BLaER1 treated with 17β-estradiol and CSF1 and Interleukin-3, amounts not matched to agents 10 nM and 100 nM (cell line): ENCODE measurements around the gene ILRUN.
"Not testable (repeated sequence)": the region's sequence is repeated elsewhere in the genome, so short reads cannot be mapped to it uniquely, and the experiment has no call there.

Experiments used
- H3K27ac ChIP-seq, 11 experiments: shearing (Covaris generic); formaldehyde crosslinking; 2 replicates each; pipeline ENCODE4 v1.8.1; 2022
- H3K27me3 ChIP-seq, 11 experiments: shearing (Covaris generic); formaldehyde crosslinking; 2 replicates each; pipeline ENCODE4 v1.8.1; 2022
- H3K36me3 ChIP-seq, 11 experiments: shearing (Covaris generic); formaldehyde crosslinking; 2 replicates each; pipeline ENCODE4 v1.8.1; 2022
- H3K4me1 ChIP-seq, 10 experiments: shearing (Covaris generic); formaldehyde crosslinking; 2 replicates each; pipeline ENCODE4 v1.8.1; 2022
- H3K4me2 ChIP-seq, 11 experiments: shearing (Covaris generic); formaldehyde crosslinking; 2 replicates each; pipeline ENCODE4 v1.8.1; 2022
- H3K4me3 ChIP-seq, 10 experiments: shearing (Covaris generic); formaldehyde crosslinking; 2 replicates each; pipeline ENCODE4 v1.8.1; 2022
- H3K9ac ChIP-seq, 11 experiments: shearing (Covaris generic); formaldehyde crosslinking; 2 replicates each; pipeline ENCODE4 v1.8.1; 2022
- H3K9me3 ChIP-seq, 11 experiments: shearing (Covaris generic); formaldehyde crosslinking; replicated peaks in 1 of 11; 2 replicates each; pipeline ENCODE4 v1.8.1; 2022
- H4K20me1 ChIP-seq, 11 experiments: shearing (Covaris generic); formaldehyde crosslinking; 2 replicates each; pipeline ENCODE4 v1.8.1; 2022
- Cebpa-rat ChIP-seq, 11 experiments: shearing (Covaris generic); IDR thresholded peaks; 2 replicates each; pipeline ENCODE4 v1.8.1; 2022

Gene ILRUN

DNA sequence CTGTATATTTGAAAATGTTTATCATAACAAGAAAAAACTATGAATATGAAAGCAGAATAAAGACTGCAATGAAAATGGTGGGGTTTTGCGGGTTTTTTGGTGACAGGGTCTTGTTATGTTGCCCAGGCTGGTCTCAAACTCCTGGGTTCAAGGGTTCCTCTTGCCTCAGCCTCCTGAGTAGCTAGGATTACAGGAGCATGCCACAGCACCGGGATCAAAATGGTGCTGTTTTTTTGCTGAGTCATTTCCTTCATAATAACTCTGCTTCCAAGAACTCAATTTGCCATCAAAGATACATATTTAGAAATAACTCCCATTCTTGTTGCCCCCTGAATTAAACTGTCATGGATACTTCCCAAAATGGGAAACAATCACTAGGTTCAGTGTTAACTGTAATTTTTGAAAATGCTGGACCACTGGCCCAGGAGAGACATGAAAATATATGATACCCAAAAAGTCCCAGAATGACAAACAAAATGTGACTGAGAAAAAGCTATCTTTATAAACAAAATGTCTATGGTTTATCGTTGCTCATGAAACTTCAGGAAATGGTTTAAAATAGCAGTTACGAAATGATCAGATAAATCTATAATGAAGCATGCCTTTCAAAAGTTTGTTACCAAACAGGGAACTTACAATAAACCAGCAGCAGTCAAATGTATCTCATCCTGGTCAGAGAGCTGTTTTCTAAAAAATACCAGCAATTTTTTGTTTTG, 32.2 kb downstream of the ILRUN start:
- peak overlapping the region; percentile 66 to 85 (median 79); a peak in 21 of 22 replicates for H3K27ac ChIP-seq
- peak overlapping the region; percentile 4 to 69 (median 30); a peak in 15 of 22 replicates for H3K9ac ChIP-seq
- peaks cover 0 to 11% (median 0%) of the 10 kb centered on the region in 11 experiments; a peak in 2 of 22 replicates for H3K9me3 ChIP-seq
- peaks cover 14 to 86% (median 38%) of the 10 kb centered on the region in 10 experiments for H3K4me1 ChIP-seq
- H3K4me3 ChIP-seq, result peak overlapping the region in 4 of 10 experiments; percentile 13 to 39 (median 14); a peak in 6 of 20 replicates
- peak overlapping the region; percentile 18 to 96 (median 75) for H3K4me2 ChIP-seq
- no peaks in the 10 kb centered on the region for H3K27me3 ChIP-seq
- TF ChIP-seq Cebpa-rat (IDR thresholded peaks at IDR 0.05), result no peak
- H4K20me1 ChIP-seq, result peaks cover 0 to 41% (median 8%) of the 10 kb centered on the region in 11 experiments; a peak in 7 of 22 replicates
- peaks cover 0 to 18% (median 4%) of the 10 kb centered on the region in 11 experiments; a peak in 6 of 22 replicates for H3K36me3 ChIP-seq

DNA sequence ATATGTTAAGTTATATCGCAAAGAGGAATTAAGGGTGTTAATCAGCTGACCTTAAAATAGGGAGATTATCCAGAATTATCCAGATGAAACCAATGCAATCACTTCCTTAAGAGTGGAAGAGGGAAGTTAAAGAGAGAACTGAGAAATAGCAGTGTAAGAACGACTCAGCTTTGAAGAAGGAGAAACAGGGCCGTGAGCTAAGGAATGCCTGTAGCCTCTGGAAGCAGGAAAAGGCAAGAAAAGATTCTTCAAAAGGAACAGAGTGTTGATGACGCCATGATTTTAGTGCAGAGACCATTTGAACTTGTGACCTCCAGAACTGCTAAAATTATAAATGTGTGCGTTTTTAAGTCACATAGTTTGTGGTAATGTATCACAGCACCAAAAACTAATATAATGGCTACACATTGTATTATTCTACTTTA, 32.7 kb downstream of the ILRUN start:
- H4K20me1 ChIP-seq, result peaks cover 0 to 39% (median 4%) of the 10 kb centered on the region in 11 experiments; a peak in 7 of 22 replicates
- H3K27me3 ChIP-seq, result no peaks in the 10 kb centered on the region
- no peak for TF ChIP-seq Cebpa-rat (IDR thresholded peaks at IDR 0.05)
- peaks cover 0 to 15% (median 4%) of the 10 kb centered on the region in 11 experiments; a peak in 5 of 22 replicates for H3K36me3 ChIP-seq
- peak overlapping the region in 7 of 11 experiments; percentile 8 to 69 (median 49); a peak in 11 of 22 replicates for H3K9ac ChIP-seq
- peaks cover 15 to 91% (median 42%) of the 10 kb centered on the region in 10 experiments for H3K4me1 ChIP-seq
- peak overlapping the region in 9 of 11 experiments; percentile 55 to 96 (median 76); a peak in 18 of 22 replicates for H3K4me2 ChIP-seq
- H3K4me3 ChIP-seq, result peak overlapping the region in 3 of 10 experiments; percentile 13 to 36 (median 13); a peak in 3 of 20 replicates
- H3K9me3 ChIP-seq, result peaks cover 0 to 11% (median 0%) of the 10 kb centered on the region in 11 experiments; a peak in 2 of 22 replicates
- peak overlapping the region; percentile 66 to 85 (median 79); a peak in 21 of 22 replicates for H3K27ac ChIP-seq

DNA sequence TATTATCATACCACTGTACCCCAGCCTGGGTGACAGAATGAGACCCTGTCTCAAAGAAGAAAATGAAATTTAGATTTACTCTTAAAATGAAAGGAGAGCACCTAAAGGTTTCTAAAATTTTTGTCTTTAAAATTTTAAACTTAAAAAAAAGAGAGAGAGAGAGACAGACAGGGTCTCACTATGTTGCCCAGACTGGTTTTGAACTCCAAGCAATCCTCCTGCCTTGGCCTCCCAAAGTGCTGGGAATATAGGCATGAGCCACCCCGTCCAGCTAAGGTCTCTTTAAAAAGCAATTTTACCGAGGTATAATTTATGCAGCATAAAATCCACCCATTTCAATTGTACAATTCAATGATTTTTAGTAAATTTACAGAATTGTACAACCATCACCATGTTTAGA, 33.2 kb downstream of the ILRUN start:
- H3K9me3 ChIP-seq, result peaks cover 0 to 11% (median 0%) of the 10 kb centered on the region in 11 experiments; a peak in 2 of 22 replicates
- H4K20me1 ChIP-seq, result peaks cover 0 to 40% (median 0%) of the 10 kb centered on the region in 11 experiments; a peak in 7 of 22 replicates
- no peaks in the 10 kb centered on the region for H3K27me3 ChIP-seq
- peak overlapping the region in 3 of 11 experiments; percentile 7 to 42 (median 11); a peak in 4 of 22 replicates for H3K9ac ChIP-seq
- H3K4me2 ChIP-seq, result peak overlapping the region in 7 of 11 experiments; percentile 63 to 96 (median 82); a peak in 14 of 22 replicates
- H3K27ac ChIP-seq, result peak overlapping the region; percentile 66 to 85 (median 79); a peak in 18 of 22 replicates
- TF ChIP-seq Cebpa-rat (IDR thresholded peaks at IDR 0.05), result no peak
- H3K4me1 ChIP-seq, result peaks cover 20 to 92% (median 47%) of the 10 kb centered on the region in 10 experiments
- H3K36me3 ChIP-seq, result peaks cover 0 to 15% (median 4%) of the 10 kb centered on the region in 11 experiments; a peak in 5 of 22 replicates
- H3K4me3 ChIP-seq, result no peak overlapping the region

DNA sequence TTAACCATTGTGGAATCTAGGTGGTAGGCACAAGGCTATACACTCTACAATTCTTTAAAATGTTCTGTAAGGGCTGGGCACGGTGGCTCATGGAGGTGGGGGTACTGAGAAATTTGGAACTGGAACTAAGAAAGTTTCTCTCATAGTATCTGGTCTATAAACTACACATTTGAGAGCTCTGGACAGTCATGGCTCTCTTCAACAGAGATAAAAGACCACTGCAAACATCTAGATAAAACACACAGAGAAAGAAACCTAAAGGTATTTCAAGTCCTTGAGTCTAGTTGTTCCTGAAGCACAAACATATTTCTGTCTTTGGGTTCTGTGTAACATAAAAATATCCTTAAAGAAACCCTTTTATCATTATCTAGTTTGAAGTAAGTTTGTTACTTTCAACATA, 35.2 kb downstream of the ILRUN start:
- no peaks in the 10 kb centered on the region for H3K27me3 ChIP-seq
- no peak for TF ChIP-seq Cebpa-rat (IDR thresholded peaks at IDR 0.05)
- no peak overlapping the region for H3K9ac ChIP-seq
- peaks cover 0 to 15% (median 4%) of the 10 kb centered on the region in 11 experiments; a peak in 5 of 22 replicates for H3K36me3 ChIP-seq
- H3K4me1 ChIP-seq, result peaks cover 40 to 93% (median 62%) of the 10 kb centered on the region in 10 experiments
- H3K4me3 ChIP-seq, result no peak overlapping the region
- H3K9me3 ChIP-seq, result peaks cover 0 to 11% (median 0%) of the 10 kb centered on the region in 11 experiments; a peak in 2 of 22 replicates
- H3K4me2 ChIP-seq, result 0 out of 22 replicates have a peak overlapping the region, but pooled peaks of 1 of the 11 experiments have one; percentile 5
- H4K20me1 ChIP-seq, result peaks cover 0 to 36% (median 0%) of the 10 kb centered on the region in 11 experiments; a peak in 7 of 22 replicates
- H3K27ac ChIP-seq, result 0 out of 22 replicates have a peak overlapping the region, but pooled peaks of 1 of the 11 experiments have one; percentile 10

DNA sequence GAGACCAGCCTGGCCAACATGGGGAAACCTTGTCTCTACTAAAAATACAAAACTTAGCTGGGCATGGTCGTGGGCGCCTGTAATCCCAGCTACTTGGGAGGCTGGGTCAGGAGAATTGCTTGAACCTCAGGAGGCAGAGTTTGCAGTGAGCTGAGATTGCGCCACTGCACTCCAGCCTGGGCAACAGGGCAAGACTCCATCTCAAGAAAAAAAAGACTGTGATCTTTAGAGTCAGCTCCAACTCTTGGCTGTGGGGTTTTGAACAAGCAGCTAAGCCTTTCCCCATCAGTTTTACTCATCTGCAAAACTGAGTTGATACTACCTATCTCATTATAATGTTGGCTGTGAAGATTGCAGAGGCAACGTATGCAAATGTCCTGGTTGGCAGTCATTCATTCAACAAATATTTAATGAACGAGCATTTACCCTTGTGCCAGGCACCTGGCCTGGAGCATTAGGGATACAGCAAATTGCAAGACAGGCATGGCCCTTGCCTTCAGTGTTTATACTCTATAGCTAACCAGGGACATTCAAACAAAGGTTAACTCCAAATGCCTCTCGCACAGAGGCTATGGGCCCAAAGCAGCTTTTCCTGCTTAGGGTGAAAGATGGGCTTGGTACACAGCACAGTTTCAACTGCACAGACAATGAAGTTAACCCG, 37.8 kb downstream of the ILRUN start:
- TF ChIP-seq Cebpa-rat (IDR thresholded peaks at IDR 0.05), result peak in 1 of 11 experiments; percentile 20; a peak in 2 of 22 replicates
- peak overlapping the region in 10 of 11 experiments; percentile 0 to 93 (median 78); a peak in 15 of 22 replicates for H3K27ac ChIP-seq
- H3K9me3 ChIP-seq, result peaks cover 0 to 11% (median 0%) of the 10 kb centered on the region in 11 experiments; a peak in 2 of 22 replicates
- H3K4me2 ChIP-seq, result peak overlapping the region in 9 of 11 experiments; percentile 26 to 97 (median 89); a peak in 17 of 22 replicates
- peaks cover 10 to 29% (median 16%) of the 10 kb centered on the region in 11 experiments for H3K36me3 ChIP-seq
- H3K9ac ChIP-seq, result 0 out of 22 replicates have a peak overlapping the region, but pooled peaks of 1 of the 11 experiments have one; percentile 71
- H3K27me3 ChIP-seq, result no peaks in the 10 kb centered on the region
- H3K4me3 ChIP-seq, result no peak overlapping the region
- H3K4me1 ChIP-seq, result peaks cover 29 to 80% (median 44%) of the 10 kb centered on the region in 10 experiments
- peaks cover 0 to 51% (median 0%) of the 10 kb centered on the region in 11 experiments; a peak in 5 of 22 replicates for H4K20me1 ChIP-seq

DNA sequence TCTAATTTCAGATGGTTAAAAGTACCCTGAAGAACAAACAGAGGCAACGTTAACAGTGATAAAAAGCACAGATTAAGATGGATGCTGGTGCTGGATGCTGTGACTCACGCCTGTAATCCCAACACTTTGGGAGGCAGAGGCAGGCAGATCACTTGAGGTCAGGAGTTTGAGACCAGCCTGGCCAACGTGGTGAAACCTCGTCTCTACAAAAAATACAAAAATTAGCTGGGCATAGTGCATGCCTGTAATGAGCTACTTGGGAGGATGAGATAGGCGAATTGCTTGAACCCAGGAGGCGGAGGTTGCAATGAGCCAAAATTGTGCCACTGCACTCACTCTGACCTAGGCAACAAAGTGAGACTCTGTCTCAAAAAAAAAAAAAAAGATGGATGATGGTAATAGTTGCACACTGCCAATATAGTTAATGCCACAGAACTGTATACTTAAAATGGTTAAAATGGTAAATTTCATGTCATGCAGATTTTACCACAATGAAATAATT, 38.5 kb downstream of the ILRUN start:
- H3K4me3 ChIP-seq, result peak overlapping the region in 5 of 10 experiments; percentile 44 to 52 (median 46); a peak in 6 of 20 replicates
- H4K20me1 ChIP-seq, result peaks cover 0 to 56% (median 0%) of the 10 kb centered on the region in 11 experiments; a peak in 6 of 22 replicates
- H3K4me1 ChIP-seq, result peaks cover 28 to 73% (median 38%) of the 10 kb centered on the region in 10 experiments
- not testable (repeated sequence) for H3K9me3 ChIP-seq, H3K27me3 ChIP-seq
- H3K4me2 ChIP-seq, result peak overlapping the region; percentile 71 to 97 (median 89)
- peaks cover 17 to 34% (median 23%) of the 10 kb centered on the region in 11 experiments for H3K36me3 ChIP-seq
- peak overlapping the region; percentile 54 to 93 (median 78); a peak in 21 of 22 replicates for H3K27ac ChIP-seq
- peak overlapping the region; percentile 60 to 83 (median 70); a peak in 21 of 22 replicates for H3K9ac ChIP-seq

DNA sequence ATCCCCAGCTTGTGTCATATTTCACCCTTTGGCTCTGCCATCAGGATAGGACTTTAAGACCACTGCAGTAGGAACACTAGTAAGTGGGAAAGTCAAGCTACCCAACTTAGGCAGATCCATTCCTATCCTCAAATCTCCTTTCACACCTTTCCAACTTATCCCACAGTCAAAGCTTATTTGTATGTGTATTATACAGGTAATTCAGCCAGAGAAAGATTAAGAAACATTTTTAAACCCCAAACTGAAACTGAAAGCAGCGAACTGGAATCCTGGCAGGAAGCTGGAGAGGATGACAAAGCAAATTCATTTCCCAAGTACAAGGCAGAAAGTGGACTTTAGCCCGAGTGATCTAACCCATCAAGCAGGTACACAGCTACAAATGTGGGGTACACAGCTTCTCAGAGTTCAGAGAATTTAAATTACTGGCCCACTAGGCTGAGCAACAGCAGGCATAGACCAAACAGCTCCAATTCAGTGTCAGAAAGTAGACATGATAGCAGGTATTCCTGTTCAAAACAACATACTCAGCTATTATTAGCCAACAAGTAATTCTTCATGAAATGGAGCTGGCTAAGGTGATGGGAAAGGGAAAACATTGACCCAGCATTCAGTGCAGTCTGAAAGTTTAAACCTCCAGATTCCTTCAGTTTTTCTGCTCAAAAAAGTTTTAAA, 39.1 kb downstream of the ILRUN start:
- H3K4me3 ChIP-seq, result peak overlapping the region; percentile 24 to 52 (median 44); a peak in 16 of 20 replicates
- no peaks in the 10 kb centered on the region for H3K27me3 ChIP-seq
- H3K36me3 ChIP-seq, result peaks cover 23 to 36% (median 27%) of the 10 kb centered on the region in 11 experiments
- H3K9ac ChIP-seq, result peak overlapping the region; percentile 60 to 83 (median 70)
- peak overlapping the region; percentile 54 to 93 (median 78) for H3K27ac ChIP-seq
- H3K4me1 ChIP-seq, result peaks cover 28 to 67% (median 35%) of the 10 kb centered on the region in 10 experiments
- peaks cover 0 to 1% (median 0%) of the 10 kb centered on the region in 11 experiments; a peak in 1 of 22 replicates for H3K9me3 ChIP-seq
- peak overlapping the region; percentile 71 to 97 (median 89) for H3K4me2 ChIP-seq
- no peak for TF ChIP-seq Cebpa-rat (IDR thresholded peaks at IDR 0.05)
- peaks cover 0 to 56% (median 0%) of the 10 kb centered on the region in 11 experiments; a peak in 6 of 22 replicates for H4K20me1 ChIP-seq
